Loucy (cell line): ENCODE measurements around the gene CACNA1C.

ENCODE experiments used
- H2AFZ ChIP-seq: fragments of 200-600 bp; sonication (generic); 2 replicates; pipeline ENCODE4 v1.6.0; 2016; ENCODE audit warnings: antibody characterized with exemption, mild to moderate bottlenecking, low read length, moderate library complexity
- H3F3A ChIP-seq: fragments of 200-600 bp; 2 replicates; pipeline ENCODE4 v1.6.0; 2016; ENCODE audit warnings: antibody characterized with exemption, low read depth, mild to moderate bottlenecking
- H3K27me3 ChIP-seq: fragments of 200-600 bp; sonication (generic); 2 replicates; pipeline ENCODE4 v1.6.1; 2014; ENCODE audit warnings: low read length, mild to moderate bottlenecking; ENCODE audit not compliant: insufficient read depth, poor library complexity, severe bottlenecking
- H3K36me3 ChIP-seq: fragments of 200-600 bp; sonication (generic); 2 replicates; pipeline ENCODE4 v1.6.1; 2016; ENCODE audit warnings: low read length; ENCODE audit not compliant: insufficient read depth
- H3K4me1 ChIP-seq: fragments of 200-600 bp; sonication (generic); 2 replicates; pipeline ENCODE4 v1.5.1; 2014; ENCODE audit warnings: low read length, mild to moderate bottlenecking; ENCODE audit not compliant: insufficient read depth, poor library complexity, severe bottlenecking
- H3K4me2 ChIP-seq: fragments of 200-600 bp; sonication (generic); 2 replicates; pipeline ENCODE4 v1.6.0; 2014; ENCODE audit warnings: antibody characterized with exemption, low read length, low read depth, mild to moderate bottlenecking; ENCODE audit not compliant: poor library complexity, severe bottlenecking
- H3K4me3 ChIP-seq: fragments of 200-600 bp; sonication (generic); 2 replicates; pipeline ENCODE4 v1.5.1; 2014; ENCODE audit warnings: low read length, mild to moderate bottlenecking, mixed read lengths; ENCODE audit not compliant: poor library complexity, severe bottlenecking
- H3K79me2 ChIP-seq: fragments of 200-600 bp; sonication (generic); 2 replicates; pipeline ENCODE4 v1.6.1; 2014; ENCODE audit warnings: low read length; ENCODE audit not compliant: insufficient read depth
- H3K9ac ChIP-seq: fragments of 200-600 bp; sonication (generic); 2 replicates; pipeline ENCODE4 v1.6.0; 2014; ENCODE audit warnings: mild to moderate bottlenecking, low read depth, low read length, moderate library complexity; ENCODE audit not compliant: poor library complexity, severe bottlenecking
- H3K9me2 ChIP-seq: fragments of 200-600 bp; sonication (generic); replicated peaks from 2 replicates; pipeline ENCODE4 v1.6.1; 2016; ENCODE audit warnings: low read depth, low read length, mixed read lengths
- H3K9me3 ChIP-seq: fragments of 200-600 bp; sonication (generic); 2 replicates; pipeline ENCODE4 v1.6.1; 2014; ENCODE audit warnings: mild to moderate bottlenecking, antibody characterized with exemption, low read length, low read depth; ENCODE audit not compliant: insufficient read depth
- H4K20me1 ChIP-seq: fragments of 200-600 bp; sonication (generic); 2 replicates; pipeline ENCODE4 v1.6.0; 2014; ENCODE audit warnings: antibody characterized with exemption, low read length, mild to moderate bottlenecking; ENCODE audit not compliant: insufficient read depth, poor library complexity, severe bottlenecking
- EZH2phosphoT487 ChIP-seq: fragments of 200-600 bp; IDR thresholded peaks from 2 replicates; pipeline ENCODE4 v1.6.1; 2018; ENCODE audit warnings: antibody characterized with exemption, mild to moderate bottlenecking, moderate library complexity, borderline replicate concordance
- TF ChIP-seq, protein P1 (sequence below): fragments of 200-600 bp; sonication (generic); conservative IDR thresholded peaks from 2 replicates; pipeline ENCODE4 v1.5.1; 2014; ENCODE audit warnings: mild to moderate bottlenecking, antibody characterized with exemption, low read length

CACNA1C gene

DNA sequence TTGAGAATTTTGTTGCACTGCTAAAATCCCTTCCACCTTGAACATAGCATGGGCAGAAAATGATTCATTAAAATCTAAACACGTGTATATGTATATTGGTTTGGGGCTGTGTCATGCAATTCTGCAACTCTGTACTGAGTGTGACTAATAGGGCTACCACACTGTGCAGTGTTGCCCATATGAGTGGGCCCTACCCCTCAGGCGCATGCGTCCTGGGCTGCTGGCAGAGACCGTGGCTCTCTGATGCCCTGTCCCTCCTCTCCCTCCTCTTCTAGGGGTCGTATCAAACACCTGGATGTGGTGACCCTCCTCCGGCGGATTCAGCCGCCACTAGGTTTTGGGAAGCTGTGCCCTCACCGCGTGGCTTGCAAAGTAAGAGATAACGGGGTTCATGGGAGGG is 613.6 kb downstream of the CACNA1C start:
- H3K9me3 ChIP-seq = no peaks in the 10 kb centered on the region
- no peaks in the 10 kb centered on the region for H3F3A ChIP-seq
- no peak overlapping the region for H2AFZ ChIP-seq
- H3K4me1 ChIP-seq = no peaks in the 10 kb centered on the region
- H3K79me2 ChIP-seq = no peaks in the 10 kb centered on the region
- TF ChIP-seq EZH2phosphoT487 = no peak
- TF ChIP-seq, protein P1, sequence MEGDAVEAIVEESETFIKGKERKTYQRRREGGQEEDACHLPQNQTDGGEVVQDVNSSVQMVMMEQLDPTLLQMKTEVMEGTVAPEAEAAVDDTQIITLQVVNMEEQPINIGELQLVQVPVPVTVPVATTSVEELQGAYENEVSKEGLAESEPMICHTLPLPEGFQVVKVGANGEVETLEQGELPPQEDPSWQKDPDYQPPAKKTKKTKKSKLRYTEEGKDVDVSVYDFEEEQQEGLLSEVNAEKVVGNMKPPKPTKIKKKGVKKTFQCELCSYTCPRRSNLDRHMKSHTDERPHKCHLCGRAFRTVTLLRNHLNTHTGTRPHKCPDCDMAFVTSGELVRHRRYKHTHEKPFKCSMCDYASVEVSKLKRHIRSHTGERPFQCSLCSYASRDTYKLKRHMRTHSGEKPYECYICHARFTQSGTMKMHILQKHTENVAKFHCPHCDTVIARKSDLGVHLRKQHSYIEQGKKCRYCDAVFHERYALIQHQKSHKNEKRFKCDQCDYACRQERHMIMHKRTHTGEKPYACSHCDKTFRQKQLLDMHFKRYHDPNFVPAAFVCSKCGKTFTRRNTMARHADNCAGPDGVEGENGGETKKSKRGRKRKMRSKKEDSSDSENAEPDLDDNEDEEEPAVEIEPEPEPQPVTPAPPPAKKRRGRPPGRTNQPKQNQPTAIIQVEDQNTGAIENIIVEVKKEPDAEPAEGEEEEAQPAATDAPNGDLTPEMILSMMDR = no peak
- no peaks in the 10 kb centered on the region for H3K36me3 ChIP-seq
- no peak overlapping the region for H3K4me3 ChIP-seq
- no peaks in the 10 kb centered on the region for H3K27me3 ChIP-seq
- H3K9me2 ChIP-seq = no peaks in the 10 kb centered on the region
- H3K4me2 ChIP-seq = no peak overlapping the region
- no peak overlapping the region for H3K9ac ChIP-seq
- H4K20me1 ChIP-seq = no peaks in the 10 kb centered on the region

DNA sequence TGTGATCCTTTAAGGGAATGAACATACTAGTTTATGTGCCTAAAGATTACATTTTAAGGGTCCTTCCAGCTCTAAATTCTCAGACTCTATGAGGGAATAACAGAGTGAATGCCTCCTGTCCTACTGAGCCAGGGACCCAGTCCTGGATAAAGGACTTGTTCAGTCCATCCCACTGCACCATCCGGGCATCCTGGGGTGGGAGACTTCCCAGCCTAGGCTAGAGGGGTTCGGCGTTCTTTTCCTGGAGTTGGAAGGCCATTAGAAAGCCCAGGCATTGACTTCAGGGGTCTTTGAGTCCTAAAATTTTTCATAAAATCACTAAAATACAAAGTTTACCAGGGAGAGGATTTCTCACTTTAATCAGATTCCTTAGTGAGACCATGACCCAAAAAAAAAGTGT is 614.1 kb downstream of the CACNA1C start:
- H3K9me3 ChIP-seq = no peaks in the 10 kb centered on the region
- no peaks in the 10 kb centered on the region for H3K9me2 ChIP-seq
- H3K79me2 ChIP-seq = no peaks in the 10 kb centered on the region
- no peak overlapping the region for H3K9ac ChIP-seq
- H3K4me2 ChIP-seq = no peak overlapping the region
- no peaks in the 10 kb centered on the region for H3K4me1 ChIP-seq
- no peaks in the 10 kb centered on the region for H4K20me1 ChIP-seq
- no peak overlapping the region for H3K4me3 ChIP-seq
- no peak for TF ChIP-seq EZH2phosphoT487
- TF ChIP-seq, protein P1 = no peak
- H2AFZ ChIP-seq = no peak overlapping the region
- no peaks in the 10 kb centered on the region for H3K27me3 ChIP-seq
- H3K36me3 ChIP-seq = no peaks in the 10 kb centered on the region
- H3F3A ChIP-seq = no peaks in the 10 kb centered on the region

DNA sequence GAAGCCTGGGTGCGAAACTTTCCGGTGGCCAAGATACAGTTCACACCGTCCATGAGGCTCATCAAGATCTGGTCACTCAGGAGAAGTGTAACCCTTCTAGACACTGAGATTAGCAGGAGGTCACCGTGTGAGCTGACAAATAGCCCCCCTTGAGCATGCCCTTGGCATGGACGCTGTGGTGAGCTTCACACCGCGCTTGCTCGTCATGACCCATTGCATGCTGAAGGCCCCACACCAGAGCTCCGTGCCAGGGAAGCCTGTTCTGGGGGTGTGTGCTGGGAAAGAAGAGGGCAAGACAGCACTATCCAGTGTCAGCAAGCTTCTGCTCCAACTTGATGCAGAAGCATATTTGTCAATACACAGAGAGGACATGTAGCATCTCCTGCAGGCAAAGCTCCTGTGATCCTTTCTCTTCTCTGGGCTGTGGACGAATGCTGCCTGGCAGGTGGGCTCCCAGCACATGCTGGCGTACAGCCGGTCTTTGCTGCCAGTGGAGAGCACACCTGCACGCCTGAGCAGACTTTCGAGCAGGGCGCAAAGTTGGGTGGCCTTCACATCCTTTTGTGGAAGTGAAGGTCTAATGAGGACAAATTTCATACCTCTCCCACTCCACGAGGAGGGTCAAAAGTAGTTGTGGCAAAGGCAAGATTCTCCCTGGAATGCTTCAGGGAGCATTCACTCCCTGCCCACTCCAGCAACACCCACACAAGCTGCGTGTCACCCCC is 615.1 kb downstream of the CACNA1C start:
- Histone ChIP-seq H3F3A (no peaks in the 10 kb centered on the region), H4K20me1 (no peaks in the 10 kb centered on the region), H3K4me2 (no peak overlapping the region), H3K9me3 (no peaks in the 10 kb centered on the region), H3K27me3 (no peaks in the 10 kb centered on the region), H2AFZ (no peak overlapping the region), H3K79me2 (no peaks in the 10 kb centered on the region), H3K9me2 (no peaks in the 10 kb centered on the region), H3K4me3 (no peak overlapping the region), H3K36me3 (no peaks in the 10 kb centered on the region), H3K4me1 (no peaks in the 10 kb centered on the region), H3K9ac (no peak overlapping the region)
- TF ChIP-seq, protein P1 = no peak
- TF ChIP-seq EZH2phosphoT487 = no peak
